Measurements from ENCODE around the gene ATP5MC3. TPM values are rescaled to one million over a fixed set of nuclear protein-coding genes. Genes with fewer than 3 reads are reported as not detected.

Gene ATP5MC3
- total and polyA plus RNA-seq, 11 donors = 474 to 1,123 (median 1,066) TPM

DNA sequence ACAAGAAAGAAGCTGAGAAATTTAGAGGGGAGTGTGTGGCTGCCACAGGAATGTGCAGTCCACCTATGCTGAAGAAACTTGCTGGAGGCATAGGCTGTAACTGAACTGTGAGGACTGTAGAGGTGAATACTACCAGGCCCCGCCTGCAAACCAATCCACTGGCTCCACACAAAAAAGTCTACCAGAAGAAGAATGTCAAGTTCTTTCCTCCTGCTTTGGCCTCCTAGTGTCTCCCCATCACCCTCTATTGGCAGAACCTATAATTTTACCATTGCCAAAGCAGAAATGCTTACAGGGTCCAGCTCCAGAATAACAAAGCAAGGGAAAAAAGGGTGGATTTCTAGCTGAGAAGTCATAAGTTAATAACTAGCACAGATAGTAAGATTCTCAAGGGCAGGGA, 5.9 kb upstream of the ATP5MC3 start:
- TF ChIP-seq POLR2A (IDR thresholded peaks at IDR 0.05) = no peak
- TF ChIP-seq, protein P1, sequence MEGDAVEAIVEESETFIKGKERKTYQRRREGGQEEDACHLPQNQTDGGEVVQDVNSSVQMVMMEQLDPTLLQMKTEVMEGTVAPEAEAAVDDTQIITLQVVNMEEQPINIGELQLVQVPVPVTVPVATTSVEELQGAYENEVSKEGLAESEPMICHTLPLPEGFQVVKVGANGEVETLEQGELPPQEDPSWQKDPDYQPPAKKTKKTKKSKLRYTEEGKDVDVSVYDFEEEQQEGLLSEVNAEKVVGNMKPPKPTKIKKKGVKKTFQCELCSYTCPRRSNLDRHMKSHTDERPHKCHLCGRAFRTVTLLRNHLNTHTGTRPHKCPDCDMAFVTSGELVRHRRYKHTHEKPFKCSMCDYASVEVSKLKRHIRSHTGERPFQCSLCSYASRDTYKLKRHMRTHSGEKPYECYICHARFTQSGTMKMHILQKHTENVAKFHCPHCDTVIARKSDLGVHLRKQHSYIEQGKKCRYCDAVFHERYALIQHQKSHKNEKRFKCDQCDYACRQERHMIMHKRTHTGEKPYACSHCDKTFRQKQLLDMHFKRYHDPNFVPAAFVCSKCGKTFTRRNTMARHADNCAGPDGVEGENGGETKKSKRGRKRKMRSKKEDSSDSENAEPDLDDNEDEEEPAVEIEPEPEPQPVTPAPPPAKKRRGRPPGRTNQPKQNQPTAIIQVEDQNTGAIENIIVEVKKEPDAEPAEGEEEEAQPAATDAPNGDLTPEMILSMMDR (IDR thresholded peaks at IDR 0.05) = peak in 1 of 12 donors; percentile 12
- Histone ChIP-seq H3K4me3 (no peak overlapping the region), H3K4me1 (no peaks in the 10 kb centered on the region), H3K27me3 (no peaks in the 10 kb centered on the region), H3K27ac (no peak overlapping the region), H3K36me3 (no peaks in the 10 kb centered on the region), H3K9me3 (peaks cover 0 to 7% (median 0%) of the 10 kb centered on the region in 12 donors)
- WGBS, 4 donors = 95 to 100% (median 99%) methylated on average over 1 of the region's 1 CpG
- ATAC-seq = no peak
- no peak for DNase-seq
- intact Hi-C loops (cut with DNase I) = loop anchor here in 2 of 10 donors (10.0 kb wide), 1 partner anchor 73 kb away; no protein-coding TSS in a partner anchor

DNA sequence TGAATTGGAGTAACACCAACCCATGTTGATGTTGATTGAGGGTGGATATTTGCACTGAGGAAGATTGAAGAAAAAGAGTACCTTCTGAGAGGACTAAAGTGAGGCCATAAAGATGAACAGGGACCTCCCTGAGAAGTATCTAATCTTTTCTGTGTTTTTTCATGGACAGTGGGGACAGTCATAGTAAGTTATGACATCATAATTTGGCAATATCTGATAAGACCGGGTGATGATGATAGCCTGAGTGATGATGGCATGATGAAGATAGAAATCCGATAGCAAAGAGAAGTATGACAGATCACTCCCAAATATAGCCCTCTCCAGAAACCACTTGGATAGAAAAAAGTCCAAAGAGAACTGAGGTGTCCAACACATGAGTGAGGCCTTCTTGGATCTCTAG, 2.2 kb upstream of the ATP5MC3 start:
- WGBS, 4 donors = 73 to 89% (median 80%) methylated on average over 2 of the region's 2 CpGs

DNA sequence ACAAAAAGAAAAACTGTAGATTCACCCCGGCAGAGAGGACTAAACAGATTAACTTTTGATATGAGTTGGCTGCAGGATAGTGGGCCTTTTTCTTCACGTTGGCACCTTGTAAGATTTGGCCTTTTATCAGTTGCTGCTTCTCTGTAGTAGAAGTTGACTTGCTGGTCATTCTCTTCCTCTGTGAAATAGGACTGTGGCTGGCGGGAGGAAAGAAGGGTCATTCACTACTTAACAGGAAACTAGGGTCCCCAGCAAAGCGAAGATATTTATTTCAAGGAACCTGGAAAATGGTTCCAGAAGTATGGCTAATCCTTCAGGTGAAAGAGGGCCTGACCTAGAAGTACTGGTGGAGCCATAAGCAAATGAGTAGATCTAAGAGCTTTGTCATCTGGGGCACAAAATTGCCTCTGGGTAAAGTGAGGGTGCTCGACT, 383 bp upstream of the ATP5MC3 start:
- TF ChIP-seq, protein P1 (IDR thresholded peaks at IDR 0.05) = no peak
- TF ChIP-seq POLR2A (IDR thresholded peaks at IDR 0.05) = no peak
- Histone ChIP-seq H3K9me3 (no peaks in the 10 kb centered on the region), H3K27me3 (no peaks in the 10 kb centered on the region), H3K36me3 (peaks cover 3 to 35% (median 32%) of the 10 kb centered on the region in 9 donors), H3K27ac (peak overlapping the region; percentile 93 to 98 (median 96)), H3K4me1 (peaks cover 0 to 38% (median 28%) of the 10 kb centered on the region in 12 donors), H3K4me3 (peak overlapping the region; percentile 65 to 98 (median 90))
- ATAC-seq (no peak), DNase-seq (no peak)
- intact Hi-C loops (cut with DNase I) = loop anchor here in 4 of 10 donors (1.0 to 10.0 kb wide), 3 partner anchors 14 to 70 kb away; partner anchors contain the start of gene ATF2 (in 1 of the 4)
- WGBS, 4 donors = 47 to 64% (median 58%) methylated on average over 4 to 5 of the region's 5 CpGs

More for the DNA sequence above, 2.2 kb upstream of the ATP5MC3 start:
- TF ChIP-seq, protein P1 (IDR thresholded peaks at IDR 0.05) = no peak
- TF ChIP-seq POLR2A (IDR thresholded peaks at IDR 0.05) = no peak
- Histone ChIP-seq H3K27me3 (no peaks in the 10 kb centered on the region), H3K36me3 (peaks cover 3 to 17% (median 14%) of the 10 kb centered on the region in 9 donors), H3K9me3 (no peaks in the 10 kb centered on the region), H3K4me1 (peaks cover 0 to 27% (median 20%) of the 10 kb centered on the region in 12 donors), H3K4me3 (no peak overlapping the region), H3K27ac (no peak overlapping the region)
- ATAC-seq = no peak
- intact Hi-C loops (cut with DNase I) = loop anchor here in 4 of 10 donors (5.0 to 10.0 kb wide), 2 partner anchors 69 to 71 kb away; no protein-coding TSS in a partner anchor
- DNase-seq = no peak

DNA sequence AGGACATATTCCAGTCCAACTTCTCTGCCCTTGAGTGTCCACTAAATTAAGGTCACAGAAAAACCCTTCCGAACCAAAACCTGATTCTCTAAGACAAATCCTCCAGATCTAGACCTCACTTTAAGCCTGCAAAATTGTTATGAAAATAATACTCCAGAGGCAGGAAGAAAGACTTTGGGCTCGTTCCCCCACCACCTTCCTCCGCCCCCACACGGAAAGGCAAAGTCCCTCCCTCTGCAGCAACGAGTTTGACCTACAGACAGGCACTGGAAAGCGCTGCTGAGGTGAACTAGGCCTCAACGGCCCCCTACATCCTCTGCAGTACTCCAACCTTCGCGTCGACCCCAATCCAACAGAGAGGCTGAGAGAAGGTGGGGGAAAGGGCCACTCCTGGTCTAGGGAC, 808 bp downstream of the ATP5MC3 start:
- TF ChIP-seq, protein P1 (IDR thresholded peaks at IDR 0.05) = no peak
- TF ChIP-seq POLR2A (IDR thresholded peaks at IDR 0.05) = no peak
- H3K9me3 ChIP-seq = no peaks in the 10 kb centered on the region
- H3K27me3 ChIP-seq = no peaks in the 10 kb centered on the region
- peak overlapping the region; percentile 65 to 98 (median 90) for H3K4me3 ChIP-seq
- peaks cover 0 to 47% (median 29%) of the 10 kb centered on the region in 12 donors for H3K4me1 ChIP-seq
- peak in 4 of 5 donors; percentile 51 to 65 (median 54) for DNase-seq
- peak; percentile 72 to 87 (median 81) for ATAC-seq
- intact Hi-C loops (cut with DNase I) = loop anchor here in 4 of 10 donors (1.0 to 10.0 kb wide), 3 partner anchors 12 to 68 kb away; partner anchors contain the start of gene ATF2 (in 1 of the 4)
- H3K27ac ChIP-seq = peak overlapping the region; percentile 93 to 98 (median 96)
- peaks cover 3 to 45% (median 43%) of the 10 kb centered on the region in 9 donors for H3K36me3 ChIP-seq
- 4 to 19% (median 4%) methylated on average over 2 to 10 of the region's 10 CpGs for WGBS, 4 donors

Data from heart left ventricle (tissue), 16 donors.